Stimulated activated CD8-positive, alpha-beta memory T cell treated with anti-CD3 and anti-CD28 coated beads, Interleukin-15, amount 100 ng/mL, for 4 hours (primary cell): ENCODE data around the gene NR3C1.

Experiments
- DNase-seq, 2 donors: peaks; one replicate each; pipeline ENCODE4 v3.0.0-alpha.2; 2020; ENCODE audit warnings: low read depth in 2 of 2

Gene NR3C1

DNA sequence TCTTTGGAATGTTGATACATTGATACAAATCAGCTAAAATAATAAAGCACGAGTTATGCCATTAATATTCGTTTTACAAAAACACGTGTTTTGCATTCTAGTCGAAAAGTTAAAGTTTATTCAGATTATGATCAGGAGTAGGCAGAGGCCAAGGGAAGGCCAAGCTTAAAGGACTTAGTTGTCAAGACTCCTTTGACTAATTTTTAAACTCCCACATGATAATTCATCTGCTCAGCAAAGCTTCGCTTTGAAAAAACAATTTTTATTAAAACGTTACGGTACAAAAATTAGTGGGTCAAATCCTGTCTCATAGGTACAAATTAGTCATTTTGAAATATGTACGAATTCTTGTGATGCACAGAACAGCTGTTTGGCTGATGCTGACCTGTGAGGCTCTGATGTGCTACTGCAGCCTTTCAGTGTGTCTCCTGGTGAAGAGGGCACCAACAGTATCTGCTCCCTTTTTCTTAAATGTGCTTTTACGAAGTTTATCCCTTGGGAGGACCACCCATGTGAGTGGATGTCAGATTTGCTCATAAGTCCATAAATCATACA is 23.0 kb upstream of the NR3C1 start:
- DNase-seq: no peak

- DNase-seq: no peak
Measured at GRCh38 chr5:143425835-143426234, 22.3 kb upstream of the NR3C1 start.

DNA sequence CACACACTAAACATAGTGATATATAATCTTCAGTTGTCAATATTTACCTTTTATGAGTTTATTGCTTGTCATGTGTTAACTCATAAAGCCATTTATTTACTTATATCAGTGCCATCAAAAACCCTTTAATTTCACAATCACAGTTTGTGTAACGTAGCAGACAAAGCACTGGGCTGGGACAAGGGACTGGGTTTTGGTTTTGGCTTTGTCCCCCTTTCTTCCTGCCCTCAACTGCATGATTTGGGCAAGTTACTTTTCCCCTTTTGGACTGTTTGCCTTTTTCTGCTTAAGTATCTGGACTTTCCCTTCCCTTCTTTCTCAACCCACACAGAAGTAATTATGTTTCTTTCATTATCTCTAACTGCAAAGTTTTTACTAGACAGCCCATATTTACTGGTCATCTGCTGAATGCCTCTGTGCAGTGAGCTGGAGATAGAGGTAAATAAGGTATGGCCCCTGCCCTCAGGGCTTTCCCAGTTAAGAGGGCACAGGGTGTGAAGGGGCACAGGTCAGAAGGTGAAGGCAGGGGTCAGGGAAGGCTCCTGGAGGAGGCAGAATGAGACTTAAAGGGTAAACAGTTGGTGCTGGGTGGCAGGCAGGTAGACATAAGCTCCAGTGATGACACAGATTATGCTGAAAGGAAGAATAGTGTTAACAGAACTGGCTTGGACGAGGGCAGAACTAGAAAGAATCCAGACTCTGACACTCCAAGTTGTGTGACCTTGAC is 14.8 kb upstream of the NR3C1 start:
- DNase-seq: no peak

GRCh38 chr5:143417503-143418139 is 14.1 kb upstream of the NR3C1 start:
- DNase-seq: no peak

DNA sequence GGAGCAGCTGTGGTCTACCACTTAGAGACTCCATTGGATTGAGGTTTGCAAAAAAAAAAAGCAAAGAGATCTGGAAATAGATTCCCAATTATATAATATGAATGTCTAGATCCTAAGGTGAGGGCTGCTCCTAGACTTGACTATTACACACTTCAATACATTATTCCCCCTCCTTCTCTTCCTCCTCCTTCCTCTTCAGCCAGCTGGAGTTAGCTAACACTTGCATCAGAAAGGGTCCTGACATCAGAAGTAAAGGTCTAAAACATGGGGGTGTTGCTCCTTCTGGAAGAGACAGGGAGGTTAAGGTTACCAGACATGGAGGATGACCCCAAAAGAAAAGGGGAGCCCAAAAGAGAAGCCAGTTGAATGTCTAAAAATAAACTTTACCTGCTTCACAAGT is 12.9 kb upstream of the NR3C1 start:
- DNase-seq: no peak

DNA sequence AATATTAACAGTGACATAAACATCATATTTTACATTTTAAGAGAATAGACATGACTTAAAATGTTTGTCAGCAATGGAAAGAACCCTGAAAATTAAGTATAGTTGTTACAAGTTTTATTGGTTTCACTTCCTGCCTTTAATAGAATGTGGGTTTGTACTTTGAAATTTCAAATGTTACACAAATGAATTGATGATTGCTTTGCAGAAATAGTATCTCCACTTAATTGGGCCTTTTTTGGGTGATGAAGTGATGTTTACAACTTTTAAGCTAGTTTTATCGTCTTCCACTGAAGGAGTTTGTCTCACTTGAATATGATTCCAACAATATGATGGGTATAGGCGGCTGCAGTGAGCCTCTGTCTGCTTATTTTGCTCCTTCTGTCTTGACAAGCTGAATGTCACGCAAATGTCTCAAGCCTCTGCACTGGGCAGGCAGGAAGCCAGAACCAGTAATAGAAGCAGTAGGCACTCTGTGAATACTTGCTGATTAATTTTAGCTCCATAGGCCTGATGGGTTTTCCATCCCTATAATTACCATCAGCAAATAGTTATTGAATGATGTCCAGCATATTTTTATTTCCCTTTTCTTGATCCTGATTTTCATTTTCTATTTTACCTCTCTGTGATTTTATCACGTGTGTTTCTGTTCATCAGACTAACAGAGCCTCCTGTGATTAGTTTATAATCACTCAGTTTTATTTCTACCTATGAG is 10.6 kb upstream of the NR3C1 start:
- no peak for DNase-seq

GRCh38 chr5:143412661-143413342 is 9.3 kb upstream of the NR3C1 start:
- DNase-seq: no peak

DNA sequence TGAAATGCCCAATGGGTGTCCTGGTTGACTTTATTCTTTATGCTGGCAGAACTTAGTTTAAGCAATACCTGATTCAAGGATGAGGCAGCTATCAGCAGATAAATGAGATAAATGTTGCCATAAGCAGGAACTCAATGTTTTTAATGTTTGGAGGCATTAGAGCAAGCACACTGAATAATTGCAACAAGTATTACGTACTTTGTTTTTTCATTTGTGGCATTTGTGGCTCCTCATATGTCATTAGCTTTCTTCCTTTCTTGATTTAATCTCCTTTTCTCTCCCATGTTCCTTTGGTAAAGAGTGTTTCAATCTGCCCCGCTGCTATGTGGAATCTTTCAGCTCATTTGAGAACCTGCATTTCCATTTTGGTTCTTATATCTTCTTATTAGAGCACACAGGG is 6.4 kb upstream of the NR3C1 start:
- DNase-seq: no peak

- no peak for DNase-seq
Measured at GRCh38 chr5:143406408-143406807, 2.9 kb upstream of the NR3C1 start.

DNA sequence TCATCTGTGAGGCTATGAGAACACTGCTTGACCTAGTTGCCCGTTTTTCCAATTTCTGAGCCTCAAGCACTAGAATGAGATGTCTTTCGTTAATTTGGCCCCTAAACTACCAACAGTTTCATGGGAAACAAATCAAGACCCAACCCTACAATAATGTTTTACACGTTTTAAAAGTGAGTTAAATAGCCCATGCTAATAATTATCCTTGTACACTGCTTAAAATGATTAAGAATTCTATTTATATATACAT is 2.3 kb upstream of the NR3C1 start:
- DNase-seq: no peak

- DNase-seq: peak; percentile 75 to 78
Measured at GRCh38 chr5:143405063-143405848, 1.8 kb upstream of the NR3C1 start.

DNA sequence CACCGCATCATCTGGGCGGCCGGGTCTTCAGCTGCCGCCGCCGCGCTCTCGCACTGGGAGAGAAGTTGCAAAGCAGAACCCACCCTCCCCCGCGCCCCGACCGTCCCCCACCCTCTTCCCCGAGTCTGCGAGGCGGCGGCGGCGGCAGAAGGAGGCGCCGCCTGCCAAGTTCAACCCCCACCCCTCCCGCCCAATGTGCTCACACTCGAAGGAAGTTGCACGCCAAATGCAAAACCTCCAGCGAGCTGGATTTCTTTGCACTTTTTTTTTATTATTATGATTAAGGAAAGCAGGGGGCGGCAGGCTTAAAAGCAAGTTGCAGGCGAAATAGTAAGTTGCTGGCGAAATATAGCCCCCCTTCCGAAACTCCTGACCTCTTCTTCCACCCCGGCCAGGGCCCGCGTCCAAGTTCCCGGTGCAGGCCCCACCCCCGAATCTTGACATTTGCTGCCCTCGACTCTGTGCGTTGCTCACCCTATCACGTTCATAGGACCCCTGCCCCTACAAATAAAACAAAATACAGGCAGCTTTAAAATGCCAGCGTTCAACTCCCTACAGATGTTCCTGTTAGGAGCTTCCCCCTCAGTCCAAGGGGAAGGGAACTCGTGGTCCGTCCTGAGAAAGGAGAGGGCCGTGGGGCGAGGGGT is 1.1 kb upstream of the NR3C1 start:
- peak in 1 of 2 donors; percentile 60 for DNase-seq

DNA sequence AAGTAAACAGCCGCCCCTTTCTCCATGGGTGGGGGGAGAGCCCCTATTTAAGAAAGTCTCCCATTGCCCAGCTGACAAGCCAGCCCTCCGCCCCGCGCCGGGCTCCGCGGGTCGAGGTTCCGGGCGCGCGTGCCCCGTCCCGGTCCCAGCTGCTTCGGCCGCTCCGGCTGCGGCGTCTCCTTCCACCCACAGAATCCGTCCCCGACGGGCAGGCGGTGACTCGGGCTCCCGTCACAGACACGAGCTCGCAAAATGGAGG is 223 bp downstream of the NR3C1 start:
- no peak for DNase-seq

DNA sequence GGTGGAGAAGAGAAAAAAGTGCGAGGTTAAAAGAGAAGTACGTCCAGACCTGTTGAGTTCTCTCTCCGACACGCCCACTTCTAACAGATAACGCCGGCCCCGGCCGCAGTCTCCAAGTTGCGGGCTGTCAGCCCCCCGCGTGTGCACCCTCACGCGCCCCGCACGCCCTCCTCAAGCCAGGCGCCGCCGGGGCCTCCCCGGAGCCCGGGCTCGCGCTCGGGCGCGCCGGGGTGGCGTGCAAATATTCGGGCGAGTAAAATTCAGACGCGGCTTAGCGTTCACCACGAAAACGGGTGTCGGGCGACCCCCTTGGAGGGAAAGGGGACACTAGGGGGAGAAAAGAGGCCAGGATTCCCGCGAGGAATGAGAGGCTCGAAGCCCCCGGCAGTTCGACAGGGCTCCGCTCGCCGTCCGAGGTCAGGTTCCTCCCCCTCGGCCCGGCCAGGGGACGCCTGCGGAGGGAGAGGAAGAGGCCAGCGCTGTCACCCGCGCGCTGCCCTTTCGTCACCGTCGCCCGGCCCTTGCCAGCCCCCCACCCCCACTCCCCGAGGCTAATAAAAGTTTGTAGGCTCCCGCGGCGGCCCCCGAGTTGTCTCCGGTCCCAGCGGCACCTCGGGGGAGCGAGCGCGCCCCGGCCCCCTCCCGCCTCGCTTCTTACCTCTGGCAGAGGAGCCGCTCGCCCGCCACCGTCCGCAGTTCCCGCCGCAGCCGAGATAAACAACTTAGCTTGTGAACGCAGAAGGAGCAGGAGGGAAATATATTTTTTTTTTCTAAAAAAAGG is 743 bp downstream of the NR3C1 start:
- DNase-seq: peak in 1 of 2 donors; percentile 27

- DNase-seq: no peak
Measured at GRCh38 chr5:143402017-143402552, 1.4 kb downstream of the NR3C1 start.

GRCh38 chr5:143401227-143402016 is 2.1 kb downstream of the NR3C1 start:
- DNase-seq: no peak

DNA sequence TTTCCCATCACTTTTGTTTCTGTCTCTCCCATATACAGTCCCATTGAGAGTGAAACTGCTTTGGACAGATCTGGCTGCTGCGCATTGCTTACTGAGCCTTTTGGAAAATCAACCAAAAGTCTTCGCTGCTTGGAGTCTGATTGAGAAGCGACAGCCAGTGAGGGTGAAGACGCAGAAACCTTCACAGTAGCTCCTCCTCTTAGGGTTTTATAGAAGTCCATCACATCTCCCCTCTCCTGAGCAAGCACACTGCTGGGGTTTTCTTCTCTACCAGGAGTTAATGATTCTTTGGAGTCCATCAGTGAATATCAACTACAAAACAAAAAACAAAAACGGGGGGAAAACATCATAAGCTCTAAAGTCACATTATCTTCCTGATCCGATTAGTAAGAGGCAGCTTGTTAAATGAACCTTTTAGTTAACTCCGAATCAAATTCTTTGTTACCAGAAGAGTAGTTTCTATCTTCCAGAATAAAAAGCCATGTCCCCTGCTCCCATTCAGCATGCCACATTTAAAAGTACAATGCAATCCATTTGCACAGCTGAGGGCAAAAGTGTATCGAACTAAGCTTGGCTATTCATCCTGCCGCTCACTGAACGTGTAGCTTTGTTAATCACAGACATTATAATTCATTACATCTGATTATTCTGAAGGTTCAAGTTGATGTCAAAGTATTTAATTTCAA is 2.8 kb downstream of the NR3C1 start:
- no peak for DNase-seq

DNA sequence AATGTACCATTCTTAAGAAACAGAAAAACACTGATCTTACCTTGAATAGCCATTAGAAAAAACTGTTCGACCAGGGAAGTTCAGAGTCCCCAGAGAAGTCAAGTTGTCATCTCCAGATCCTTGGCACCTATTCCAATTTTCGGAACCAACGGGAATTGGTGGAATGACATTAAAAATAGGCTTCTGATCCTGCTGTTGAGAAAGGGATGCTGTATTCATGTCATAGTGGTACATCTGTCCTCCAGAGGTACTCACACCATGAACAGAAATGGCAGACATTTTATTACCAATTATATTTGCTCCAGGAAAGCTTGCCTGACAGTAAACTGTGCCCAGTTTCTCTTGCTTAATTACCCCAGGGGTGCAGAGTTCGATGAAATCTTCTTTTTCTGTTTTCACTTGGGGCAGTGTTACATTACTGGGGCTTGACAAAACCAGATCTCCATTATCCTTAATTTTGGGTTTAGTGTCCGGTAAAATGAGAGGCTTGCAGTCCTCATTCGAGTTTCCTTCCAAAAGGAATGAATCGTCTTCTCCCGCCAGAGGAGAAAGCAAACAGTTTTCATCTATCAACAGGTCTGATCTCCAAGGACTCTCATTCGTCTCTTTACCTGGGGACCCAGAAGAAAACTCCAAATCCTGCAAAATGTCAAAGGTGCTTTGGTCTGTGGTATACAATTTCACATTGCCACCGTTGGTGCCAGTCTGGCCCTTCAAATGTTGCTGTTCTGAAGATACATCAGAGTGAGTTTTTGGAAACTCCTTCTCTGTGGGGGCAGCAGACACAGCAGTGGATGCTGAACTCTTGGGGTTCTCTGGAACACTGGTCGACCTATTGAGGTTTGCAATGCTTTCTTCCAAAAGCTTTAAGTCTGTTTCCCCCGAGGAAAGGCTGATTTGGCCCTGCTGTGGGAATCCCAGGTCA is 3.6 kb downstream of the NR3C1 start:
- DNase-seq: no peak
